Activated naive CD8-positive, alpha-beta T cell treated with anti-CD3 and anti-CD28 coated beads, Interleukin-2, amount 50 U/mL, for 24 hours (primary cell): ENCODE results near the gene C9.
"Not testable (repeated sequence)": the region's sequence is repeated elsewhere in the genome, so short reads cannot be mapped to it uniquely, and the experiment has no call there.

Experiments used
- ATAC-seq: fragments of 150-1000 bp; cut with Tn5 transposase; one replicate; pipeline ENCODE4 v1.10.0; 2021
- DNase-seq: peaks from one replicate; pipeline ENCODE4 v3.0.0; 2021
- H3K27ac Mint-ChIP-seq: one replicate; pipeline ENCODE4 v1.8.0; 2021; ENCODE audit warnings: mild to moderate bottlenecking, mixed read lengths
- H3K27me3 Mint-ChIP-seq: one replicate; pipeline ENCODE4 v1.8.0; 2021; ENCODE audit warnings: mixed read lengths
- H3K36me3 Mint-ChIP-seq: one replicate; pipeline ENCODE4 v1.8.0; 2021; ENCODE audit warnings: low read depth, mixed read lengths
- H3K4me1 Mint-ChIP-seq: one replicate; pipeline ENCODE4 v1.8.0; 2021; ENCODE audit warnings: mixed read lengths
- H3K4me3 Mint-ChIP-seq: one replicate; pipeline ENCODE4 v1.8.0; 2021; ENCODE audit warnings: mild to moderate bottlenecking, moderate library complexity, mixed read lengths
- H3K9me3 Mint-ChIP-seq: one replicate; pipeline ENCODE4 v1.8.0; 2021; ENCODE audit warnings: mixed read lengths

C9 gene

DNA sequence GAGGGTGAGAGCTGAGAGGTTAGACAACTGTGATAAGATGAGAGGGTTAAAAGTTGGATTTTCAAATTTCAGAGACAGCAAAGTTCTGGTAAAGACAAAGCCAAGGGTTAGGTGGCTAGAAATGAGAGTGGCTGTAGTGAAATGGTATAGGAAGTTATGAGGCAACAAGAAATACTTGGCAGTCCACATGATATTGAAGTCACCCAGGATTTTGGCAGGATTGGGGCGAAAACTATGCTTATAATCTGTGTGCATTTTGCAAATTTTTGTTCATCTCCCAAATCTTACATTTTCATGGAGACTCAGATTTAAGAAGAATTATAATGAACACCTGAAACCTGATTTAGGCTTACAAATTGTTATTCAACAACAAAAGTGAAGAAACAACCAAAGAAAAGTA is 35.6 kb downstream of the C9 start:
- no peak for DNase-seq
- H3K4me1 Mint-ChIP-seq, result no peaks in the 10 kb centered on the region
- H3K27ac Mint-ChIP-seq, result no peak overlapping the region
- no peak for ATAC-seq
- no peak overlapping the region for H3K4me3 Mint-ChIP-seq
- no peaks in the 10 kb centered on the region for H3K27me3 Mint-ChIP-seq
- H3K9me3 Mint-ChIP-seq, result no peaks in the 10 kb centered on the region
- H3K36me3 Mint-ChIP-seq, result no peaks in the 10 kb centered on the region

DNA sequence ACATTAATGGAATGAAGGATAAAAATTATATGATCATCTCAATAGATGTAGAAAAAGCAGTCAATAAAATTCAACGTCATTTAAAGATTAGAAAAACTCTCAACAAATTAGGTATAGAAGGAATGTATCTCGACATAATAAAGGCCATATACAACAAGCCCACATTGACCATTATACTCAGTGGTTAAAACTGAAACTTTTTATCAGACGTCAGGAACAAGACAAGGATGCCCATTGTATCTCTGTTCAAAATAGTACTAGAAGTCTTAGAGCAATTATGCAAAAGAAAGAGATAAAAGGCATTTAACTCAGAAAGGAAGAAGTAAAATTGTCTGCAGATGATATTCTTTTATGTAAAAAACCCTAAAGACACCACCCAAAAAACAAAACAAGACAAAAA is 40.8 kb downstream of the C9 start:
- Mint-ChIP-seq H3K36me3 (no peaks in the 10 kb centered on the region), H3K4me1 (no peaks in the 10 kb centered on the region), H3K27ac (no peak overlapping the region), H3K27me3 (peaks cover 7% of the 10 kb centered on the region), H3K4me3 (no peak overlapping the region), H3K9me3 (no peaks in the 10 kb centered on the region)
- ATAC-seq, result no peak
- DNase-seq, result no peak

DNA sequence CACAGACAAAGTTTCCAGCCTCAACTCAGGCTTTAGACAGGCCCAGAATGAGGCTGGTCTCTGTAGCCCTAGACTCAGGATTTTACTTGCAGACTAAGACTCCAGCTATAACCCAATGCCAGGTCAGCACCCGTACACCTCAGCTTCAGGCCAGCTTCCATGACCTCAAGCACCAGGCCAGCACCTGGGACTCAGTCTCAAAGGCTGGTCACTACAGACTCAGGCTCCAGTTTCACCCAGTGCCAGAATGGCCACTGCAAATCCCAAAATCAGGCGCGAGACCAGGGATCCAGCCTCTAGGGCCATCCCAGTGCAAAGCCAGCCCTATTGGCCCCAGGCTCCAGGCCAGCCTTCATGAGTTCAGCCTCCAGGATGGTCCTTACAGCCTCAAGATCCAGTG is 44.9 kb downstream of the C9 start:
- Mint-ChIP-seq H3K4me3 (no peak overlapping the region), H3K9me3 (no peaks in the 10 kb centered on the region), H3K36me3 (no peaks in the 10 kb centered on the region), H3K27ac (no peak overlapping the region), H3K4me1 (no peaks in the 10 kb centered on the region), H3K27me3 (peaks cover 9% of the 10 kb centered on the region)
- no peak for DNase-seq
- ATAC-seq, result no peak

DNA sequence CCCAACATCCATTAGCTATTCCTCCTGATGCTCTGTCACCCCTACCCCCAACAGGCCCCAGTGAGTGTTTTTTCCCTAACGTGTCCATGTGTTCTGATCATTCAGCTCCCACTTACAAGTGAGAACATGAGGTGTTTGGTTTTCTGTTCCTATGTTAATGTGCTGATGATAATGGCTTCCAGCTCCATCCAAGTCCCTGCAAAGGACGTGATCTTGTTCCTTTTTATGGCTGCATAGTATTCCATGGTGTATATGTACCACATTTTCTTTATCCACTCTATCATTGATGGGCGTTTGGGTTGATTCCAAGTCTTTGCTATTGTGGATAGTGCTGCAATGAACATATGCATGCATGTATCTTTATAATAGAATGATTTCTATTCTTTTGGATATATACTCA is 47.8 kb downstream of the C9 start:
- H3K27me3 Mint-ChIP-seq, ATAC-seq, DNase-seq, H3K4me3 Mint-ChIP-seq, H3K27ac Mint-ChIP-seq, H3K36me3 Mint-ChIP-seq, H3K4me1 Mint-ChIP-seq, H3K9me3 Mint-ChIP-seq: not testable (repeated sequence)

DNA sequence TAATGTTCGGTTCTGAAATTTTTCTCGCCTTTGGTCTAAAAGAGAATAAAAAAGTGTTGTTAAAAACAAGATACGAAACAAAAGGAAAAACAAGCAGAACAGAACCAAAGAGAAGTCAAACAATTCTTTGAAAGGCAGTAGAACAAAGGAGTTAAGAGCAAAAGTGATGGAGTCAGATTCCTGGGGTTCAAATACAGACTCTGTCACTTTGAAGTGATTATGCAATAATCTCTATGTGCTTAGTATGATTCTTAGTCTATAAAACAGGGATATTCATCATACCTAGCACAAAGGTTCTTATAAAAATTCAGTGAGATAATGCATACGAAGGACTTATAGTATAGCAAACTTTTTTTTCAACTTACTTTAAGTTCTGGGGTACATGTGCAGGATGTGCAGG is 48.3 kb downstream of the C9 start:
- no peak for DNase-seq
- Mint-ChIP-seq H3K27me3 (peaks cover 5% of the 10 kb centered on the region), H3K4me1 (no peaks in the 10 kb centered on the region), H3K36me3 (no peaks in the 10 kb centered on the region), H3K27ac (no peak overlapping the region), H3K9me3 (no peaks in the 10 kb centered on the region), H3K4me3 (no peak overlapping the region)
- ATAC-seq, result no peak

DNA sequence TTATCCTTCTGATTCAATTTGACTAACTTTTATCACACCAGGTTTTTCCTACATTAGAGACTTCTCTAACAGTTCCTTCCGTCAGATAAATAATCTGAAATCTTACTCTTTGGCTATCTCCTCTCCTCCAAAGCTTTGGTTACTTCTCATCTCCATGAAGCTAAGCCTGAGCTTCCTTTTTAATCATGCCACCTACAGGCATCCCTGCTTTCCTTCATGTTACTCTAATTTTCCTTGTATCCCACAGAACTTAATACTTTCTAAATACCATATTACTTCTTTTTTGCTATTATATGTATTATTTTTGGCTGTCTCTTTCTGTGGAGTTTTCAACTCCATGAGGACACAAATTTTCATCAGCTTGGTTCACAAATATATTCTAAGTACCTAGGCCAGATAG is 49.7 kb downstream of the C9 start:
- no peak overlapping the region for H3K27ac Mint-ChIP-seq
- no peak overlapping the region for H3K4me3 Mint-ChIP-seq
- H3K27me3 Mint-ChIP-seq, result peaks cover 2% of the 10 kb centered on the region
- no peak for ATAC-seq
- no peaks in the 10 kb centered on the region for H3K9me3 Mint-ChIP-seq
- no peak for DNase-seq
- H3K36me3 Mint-ChIP-seq, result no peaks in the 10 kb centered on the region
- H3K4me1 Mint-ChIP-seq, result no peaks in the 10 kb centered on the region

DNA sequence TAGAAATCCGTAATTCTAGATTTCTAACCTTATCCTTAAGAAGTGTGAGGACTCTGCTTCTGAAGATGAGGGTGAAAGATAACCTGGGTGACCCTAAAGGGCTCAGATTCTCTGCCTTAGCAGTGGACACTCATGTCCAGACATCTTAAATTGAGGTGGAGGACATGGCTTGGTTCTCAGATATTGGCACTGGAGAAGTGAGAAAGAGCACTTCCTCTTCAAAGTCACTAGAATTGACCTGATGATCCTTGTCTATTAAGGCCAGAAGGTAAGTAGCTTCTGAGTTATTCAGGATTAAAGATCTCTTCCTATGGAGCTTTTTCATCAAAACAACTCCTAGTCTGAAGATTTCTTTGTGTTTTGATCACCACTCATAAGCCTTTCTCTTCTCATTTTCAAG is 54.8 kb downstream of the C9 start:
- H3K4me3 Mint-ChIP-seq, result no peak overlapping the region
- no peaks in the 10 kb centered on the region for H3K27me3 Mint-ChIP-seq
- no peaks in the 10 kb centered on the region for H3K9me3 Mint-ChIP-seq
- no peaks in the 10 kb centered on the region for H3K4me1 Mint-ChIP-seq
- DNase-seq (no peak), ATAC-seq (no peak)
- H3K27ac Mint-ChIP-seq, result no peak overlapping the region
- no peaks in the 10 kb centered on the region for H3K36me3 Mint-ChIP-seq

DNA sequence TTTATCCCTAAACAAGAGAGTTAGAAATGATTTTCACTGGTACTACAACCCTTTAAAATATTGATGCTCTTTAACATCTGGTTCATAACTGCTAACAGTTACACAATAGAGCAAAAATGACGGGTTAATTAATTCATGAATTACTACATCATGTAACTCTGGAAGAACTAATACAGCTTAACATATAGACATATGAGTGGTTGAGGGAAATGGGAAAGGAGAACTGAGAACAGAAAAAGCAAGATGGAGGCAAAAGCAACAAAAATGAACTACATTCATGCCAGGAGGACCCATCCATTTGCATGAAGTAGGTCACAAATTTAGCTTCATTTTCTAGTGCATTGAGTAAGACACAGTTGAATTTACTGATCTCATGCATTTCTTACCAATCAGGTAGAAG is 61.8 kb downstream of the C9 start:
- Mint-ChIP-seq H3K9me3 (peaks cover 5% of the 10 kb centered on the region), H3K36me3 (no peaks in the 10 kb centered on the region), H3K4me1 (no peaks in the 10 kb centered on the region), H3K27me3 (no peaks in the 10 kb centered on the region), H3K27ac (no peak overlapping the region), H3K4me3 (no peak overlapping the region)
- DNase-seq, result no peak
- ATAC-seq, result no peak

DNA sequence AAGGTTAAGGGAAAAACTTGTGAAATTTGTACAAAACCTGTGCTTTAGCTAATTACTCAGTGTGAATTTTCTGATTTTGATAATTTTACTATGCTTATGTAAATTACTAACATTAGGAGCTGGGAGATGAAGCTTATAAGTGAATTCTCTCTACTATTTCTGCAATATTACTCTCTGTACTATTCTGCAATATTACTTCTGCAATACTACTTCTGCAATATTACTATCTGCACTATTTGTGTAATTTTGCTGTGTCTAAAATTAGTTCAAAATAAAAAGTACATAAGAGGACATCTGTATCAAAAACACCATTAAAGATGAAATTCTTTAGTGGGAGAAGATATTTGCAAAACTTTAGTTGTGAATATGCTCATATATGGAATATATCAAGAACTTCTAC is 62.9 kb downstream of the C9 start:
- Mint-ChIP-seq H3K4me1 (no peaks in the 10 kb centered on the region), H3K27ac (no peak overlapping the region), H3K36me3 (no peaks in the 10 kb centered on the region), H3K27me3 (no peaks in the 10 kb centered on the region), H3K9me3 (peaks cover 5% of the 10 kb centered on the region), H3K4me3 (no peak overlapping the region)
- DNase-seq (no peak), ATAC-seq (no peak)

DNA sequence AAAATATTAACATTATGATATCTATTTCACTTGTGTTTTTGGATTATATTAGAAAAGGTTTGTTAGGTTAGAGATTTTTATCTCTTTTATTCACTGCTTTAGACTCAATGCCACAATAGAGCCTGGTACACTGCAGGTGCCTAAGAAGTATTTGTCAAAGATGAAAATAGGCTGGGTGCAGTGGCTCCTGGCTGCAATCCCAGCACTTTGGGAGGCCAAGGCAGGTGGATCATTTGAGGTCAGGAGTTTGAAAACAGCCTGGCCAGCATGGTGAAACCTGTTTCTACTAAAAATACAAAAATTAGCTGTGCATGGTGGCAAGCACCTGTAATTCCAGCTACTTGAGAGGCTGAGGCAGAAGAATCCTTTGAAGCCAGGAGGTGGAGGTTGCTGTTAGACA is 64.3 kb downstream of the C9 start:
- H3K9me3 Mint-ChIP-seq, result peaks cover 11% of the 10 kb centered on the region

DNA sequence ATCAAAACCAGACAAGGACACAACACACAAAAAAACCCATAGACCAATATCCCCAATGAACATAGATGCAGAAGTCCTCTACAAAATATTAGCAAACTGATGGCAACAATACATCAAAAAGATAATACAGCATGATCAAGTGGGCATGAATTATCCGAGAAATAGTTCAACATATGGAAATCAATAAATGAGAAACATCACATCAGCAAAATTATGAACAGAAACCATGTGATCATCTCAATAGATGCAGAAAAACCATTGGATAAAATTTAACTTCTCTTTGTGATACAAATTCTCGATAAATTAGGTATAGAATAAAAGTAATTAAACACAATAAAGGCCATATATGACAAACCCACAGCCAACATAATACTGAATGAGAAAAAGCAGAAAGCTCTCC is 69.6 kb downstream of the C9 start:
- H3K27me3 Mint-ChIP-seq, result peaks cover 4% of the 10 kb centered on the region
- H3K36me3 Mint-ChIP-seq, result no peaks in the 10 kb centered on the region
- ATAC-seq, result no peak
- no peak for DNase-seq
- no peak overlapping the region for H3K27ac Mint-ChIP-seq
- H3K4me1 Mint-ChIP-seq, result no peaks in the 10 kb centered on the region
- H3K9me3 Mint-ChIP-seq, result peaks cover 15% of the 10 kb centered on the region
- no peak overlapping the region for H3K4me3 Mint-ChIP-seq

More for the DNA sequence above, 64.3 kb downstream of the C9 start:
- ATAC-seq (no peak), DNase-seq (no peak)
- H3K27me3 Mint-ChIP-seq, result no peaks in the 10 kb centered on the region
- no peak overlapping the region for H3K27ac Mint-ChIP-seq
- H3K4me1 Mint-ChIP-seq, result no peaks in the 10 kb centered on the region
- no peak overlapping the region for H3K4me3 Mint-ChIP-seq
- H3K36me3 Mint-ChIP-seq, result no peaks in the 10 kb centered on the region

DNA sequence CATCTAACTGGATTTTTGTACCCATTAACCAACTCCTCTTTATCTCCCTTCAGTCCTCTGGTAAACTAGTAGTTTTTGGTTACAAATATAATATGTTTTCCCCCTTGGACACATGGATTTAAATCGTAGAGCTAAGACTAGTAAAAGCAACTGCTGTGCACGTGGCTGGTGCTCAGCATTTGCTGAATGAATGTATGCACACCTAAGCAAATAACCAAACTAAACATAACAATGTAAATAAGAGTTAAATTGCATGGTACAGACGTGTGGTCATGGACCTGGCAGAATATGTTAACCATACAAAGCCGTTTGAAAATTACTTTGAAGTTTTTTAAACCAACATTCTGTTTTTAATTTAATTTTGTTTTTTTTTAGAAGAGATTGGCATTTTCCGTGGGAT is 79.7 kb downstream of the C9 start:
- ATAC-seq, result no peak
- Mint-ChIP-seq H3K27ac (no peak overlapping the region), H3K9me3 (peaks cover 6% of the 10 kb centered on the region)

DNA sequence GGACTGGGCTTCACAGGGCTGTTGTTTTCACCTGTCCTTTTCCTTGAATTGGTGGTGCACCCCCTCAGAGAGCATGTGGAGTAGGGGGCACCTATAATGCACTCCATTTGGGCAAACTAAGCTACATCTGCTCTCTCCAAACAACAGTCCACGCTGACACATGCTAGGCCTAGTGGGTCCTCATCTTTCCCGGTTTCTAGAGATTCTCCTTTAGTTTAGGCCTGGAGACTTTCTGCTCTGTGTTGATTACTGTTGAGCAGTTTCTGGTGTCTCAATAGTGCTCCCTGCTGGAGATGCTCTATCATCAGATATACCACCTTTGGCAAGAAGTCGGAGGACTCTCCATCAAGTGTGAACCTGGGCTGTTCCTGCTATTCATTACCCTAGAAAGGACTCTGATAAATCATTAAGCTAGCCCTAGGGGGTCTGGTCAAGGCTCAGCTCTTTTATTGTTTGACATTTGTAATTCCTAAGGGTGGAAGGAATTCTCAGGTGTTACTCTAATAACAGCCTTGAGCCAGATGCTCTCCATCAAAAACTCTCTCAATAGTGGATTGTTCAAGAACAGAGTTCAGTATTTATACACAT is 81.0 kb downstream of the C9 start:
- ATAC-seq (peak; percentile 98), DNase-seq (peak; percentile 39)
- no peak overlapping the region for H3K4me3 Mint-ChIP-seq
- H3K27ac Mint-ChIP-seq, result peak overlapping the region; percentile 53
- peaks cover 6% of the 10 kb centered on the region for H3K9me3 Mint-ChIP-seq
- H3K4me1 Mint-ChIP-seq, result peaks cover 26% of the 10 kb centered on the region
- H3K27me3 Mint-ChIP-seq, result no peaks in the 10 kb centered on the region
- peaks cover 12% of the 10 kb centered on the region for H3K36me3 Mint-ChIP-seq

More for the DNA sequence above, 79.7 kb downstream of the C9 start:
- Mint-ChIP-seq H3K4me3 (no peak overlapping the region), H3K4me1 (peaks cover 20% of the 10 kb centered on the region), H3K27me3 (peaks cover 3% of the 10 kb centered on the region), H3K36me3 (peaks cover 12% of the 10 kb centered on the region)
- DNase-seq, result no peak

DNA sequence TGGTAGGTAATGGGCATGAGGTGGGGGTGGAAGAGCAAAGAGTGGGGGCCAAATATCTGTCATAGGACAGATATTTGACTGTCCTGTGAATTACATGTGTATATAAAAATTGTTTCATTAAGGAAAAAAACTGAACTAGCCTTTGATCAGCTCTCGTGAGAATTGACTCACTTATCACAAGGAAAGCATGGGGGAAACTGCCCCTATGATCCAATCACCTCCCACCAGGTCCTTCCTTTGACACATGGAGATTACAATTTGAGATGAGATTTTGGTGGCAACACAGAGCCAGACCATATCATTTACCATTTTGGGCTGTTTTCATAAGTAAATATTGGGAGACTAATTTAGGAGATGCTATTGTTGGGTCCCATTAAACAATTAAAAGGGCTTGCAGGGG is 81.7 kb downstream of the C9 start:
- peaks cover 6% of the 10 kb centered on the region for H3K9me3 Mint-ChIP-seq
- ATAC-seq (no peak), DNase-seq (no peak)
- peaks cover 15% of the 10 kb centered on the region for H3K36me3 Mint-ChIP-seq
- H3K4me1 Mint-ChIP-seq, result peaks cover 29% of the 10 kb centered on the region
- H3K27ac Mint-ChIP-seq, result peak overlapping the region; percentile 25
- no peak overlapping the region for H3K4me3 Mint-ChIP-seq
- no peaks in the 10 kb centered on the region for H3K27me3 Mint-ChIP-seq

DNA sequence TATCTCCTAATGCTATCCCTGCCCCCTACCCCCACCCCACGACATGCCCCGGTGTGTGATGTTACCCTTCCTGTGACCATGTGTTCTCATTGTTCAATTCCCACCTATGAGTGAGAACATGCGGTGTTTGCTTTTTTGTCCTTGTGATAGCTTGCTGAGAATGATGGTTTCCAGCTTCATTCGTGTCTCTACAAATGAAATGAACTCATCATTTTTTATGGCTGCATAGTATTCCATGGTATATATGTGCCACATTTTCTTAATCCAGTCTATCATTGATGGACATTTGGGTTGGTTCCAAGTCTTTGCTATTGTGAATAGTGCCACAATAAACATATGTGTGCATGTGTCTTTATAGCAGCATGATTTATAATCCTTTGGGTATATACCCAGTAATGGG is 88.4 kb downstream of the C9 start:
- not testable (repeated sequence) for H3K27me3 Mint-ChIP-seq, H3K9me3 Mint-ChIP-seq, ATAC-seq, DNase-seq
- H3K27ac Mint-ChIP-seq, result peak overlapping the region; percentile 90
- peaks cover 12% of the 10 kb centered on the region for H3K36me3 Mint-ChIP-seq
- H3K4me1 Mint-ChIP-seq, result peaks cover 57% of the 10 kb centered on the region
- H3K4me3 Mint-ChIP-seq, result peak overlapping the region; percentile 82

DNA sequence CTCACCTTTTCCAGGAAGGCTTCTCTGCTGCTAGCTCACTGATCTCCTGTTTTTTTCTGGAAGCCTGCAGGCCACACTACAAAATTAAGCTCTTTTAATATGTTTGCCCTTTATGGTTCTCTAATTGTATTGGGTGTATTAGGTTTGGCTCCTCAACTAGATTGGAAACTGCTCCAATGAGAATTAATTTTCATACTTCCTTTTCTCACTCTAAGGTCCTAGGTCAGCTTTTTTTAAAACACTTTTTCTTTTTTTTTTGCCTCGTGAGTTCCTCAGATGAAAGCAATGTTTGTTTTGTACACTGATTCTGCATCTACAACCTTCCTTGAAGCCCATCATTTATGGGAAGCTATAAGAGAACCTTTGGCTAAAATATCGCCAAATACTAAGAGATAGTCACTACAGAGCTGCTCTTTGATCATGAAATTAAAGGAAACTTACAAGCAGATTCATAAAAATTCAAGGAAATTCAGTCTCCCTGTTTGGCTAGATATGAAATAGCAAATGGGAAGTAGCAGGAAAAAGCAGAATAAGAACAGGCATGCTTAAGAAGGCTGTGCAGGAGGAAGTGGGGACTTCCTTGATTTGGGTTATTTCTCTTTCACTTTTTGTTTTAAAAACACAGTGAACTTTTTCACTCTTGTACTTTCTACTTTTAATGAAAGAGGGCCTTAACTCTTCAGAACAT is 89.8 kb downstream of the C9 start:
- peak; percentile 48 for ATAC-seq
- DNase-seq, result no peak
- Mint-ChIP-seq H3K27ac (peak overlapping the region; percentile 97), H3K9me3 (peaks cover 4% of the 10 kb centered on the region), H3K4me1 (peaks cover 62% of the 10 kb centered on the region), H3K36me3 (peaks cover 3% of the 10 kb centered on the region), H3K4me3 (peak overlapping the region; percentile 82), H3K27me3 (no peaks in the 10 kb centered on the region)
